Measurements from ENCODE around the gene MAOA.
A peak's percentile ranks its signal among the peaks of the same experiment; 100 is the strongest.

The MAOA gene

GRCh38 chrX:43629229-43629628 lies 26.9 kb upstream of the MAOA start:
- H3K4me3 ChIP-seq (ENCODE audit: low read depth, low read length) = no peak overlapping the region
- DNase-seq (ENCODE audit: low read depth) = no peak
- TF ChIP-seq CTCF (conservative IDR thresholded peaks at IDR 0.05; ENCODE audit: low read depth, low read length) = no peak

- TF ChIP-seq CTCF (conservative IDR thresholded peaks at IDR 0.05; ENCODE audit: low read depth, low read length) = no peak
- peak; percentile 48 for DNase-seq (ENCODE audit: low read depth)
- H3K4me3 ChIP-seq (ENCODE audit: low read depth, low read length) = no peak overlapping the region
Measured at GRCh38 chrX:43631841-43632240, 24.3 kb upstream of the MAOA start.

GRCh38 chrX:43633081-43633480 lies 23.0 kb upstream of the MAOA start:
- TF ChIP-seq CTCF (conservative IDR thresholded peaks at IDR 0.05; ENCODE audit: low read depth, low read length) = no peak

GRCh38 chrX:43633757-43634156 lies 22.3 kb upstream of the MAOA start:
- no peak overlapping the region for H3K4me3 ChIP-seq (ENCODE audit: low read depth, low read length)
- no peak for TF ChIP-seq CTCF (conservative IDR thresholded peaks at IDR 0.05; ENCODE audit: low read depth, low read length)
- no peak for DNase-seq (ENCODE audit: low read depth)

More at GRCh38 chrX:43633081-43633480, 23.0 kb upstream of the MAOA start:
- no peak for DNase-seq (ENCODE audit: low read depth)
- no peak overlapping the region for H3K4me3 ChIP-seq (ENCODE audit: low read depth, low read length)

GRCh38 chrX:43640482-43640881 lies 15.6 kb upstream of the MAOA start:
- H3K4me3 ChIP-seq (ENCODE audit: low read depth, low read length) = no peak overlapping the region
- TF ChIP-seq CTCF (conservative IDR thresholded peaks at IDR 0.05; ENCODE audit: low read depth, low read length) = no peak
- no peak for DNase-seq (ENCODE audit: low read depth)

- TF ChIP-seq CTCF (conservative IDR thresholded peaks at IDR 0.05; ENCODE audit: low read depth, low read length) = no peak
- no peak for DNase-seq (ENCODE audit: low read depth)
- H3K4me3 ChIP-seq (ENCODE audit: low read depth, low read length) = no peak overlapping the region
Measured at GRCh38 chrX:43641691-43642090, 14.4 kb upstream of the MAOA start.

- DNase-seq (ENCODE audit: low read depth) = peak; percentile 15
- H3K4me3 ChIP-seq (ENCODE audit: low read depth, low read length) = no peak overlapping the region
- TF ChIP-seq CTCF (conservative IDR thresholded peaks at IDR 0.05; ENCODE audit: low read depth, low read length) = no peak
Measured at GRCh38 chrX:43643201-43643600, 12.9 kb upstream of the MAOA start.

Data from choroid plexus epithelial cell (primary cell).